Measurements from ENCODE around the gene ATAD1. TPM values are rescaled to one million over a fixed set of nuclear protein-coding genes. Genes with fewer than 3 reads are reported as not detected.
A peak's percentile ranks its signal among the peaks of the same experiment; 100 is the strongest.

ATAD1 gene
- total and polyA plus RNA-seq, 10 of the 15 experiments (the other 5 are each of a cell fraction or from before 2014, with no cell fraction given) = 24.7 to 59.3 (median 41.1) TPM

GRCh38 chr10:87776328-87776727, 41.7 kb downstream of the ATAD1 start (continued):
- TF ChIP-seq SKIL (IDR thresholded peaks at IDR 0.05; ENCODE audit: low read depth, poor library complexity, severe bottlenecking) (no peak), TCF7 (IDR thresholded peaks at IDR 0.05; ENCODE audit: borderline replicate concordance) (no peak)

GRCh38 chr10:87775766-87776165, 42.3 kb downstream of the ATAD1 start:
- Histone ChIP-seq H3K9ac (ENCODE audit: control insufficient read depth, insufficient read depth, low read length) (no peak overlapping the region), H3K4me2 (ENCODE audit: control insufficient read depth, insufficient read depth) (no peak overlapping the region), H3K4me3 (no peak overlapping the region), H3K36me3 (ENCODE audit: control insufficient read depth in 2 of 2, insufficient read depth in 2 of 2, low read length in 1 of 2) (peaks cover 3 to 18% of the 10 kb centered on the region in 2 experiments; a peak in 2 of 4 replicates), H3K9me3 (replicated peaks; ENCODE audit: control insufficient read depth, insufficient read depth, low read length) (peaks cover 1% of the 10 kb centered on the region; the same call in 1 of the 3 replicates), H3K4me1 (ENCODE audit: control insufficient read depth, insufficient read depth, low read length) (peaks cover 5% of the 10 kb centered on the region; the same call in 1 of the 2 replicates), H2AFZ (ENCODE audit: control insufficient read depth, low read depth, low read length) (no peak overlapping the region), H3K27ac (ENCODE audit: control insufficient read depth, insufficient read depth) (no peak overlapping the region), H3K27me3 (replicated peaks in 1 of 2; ENCODE audit: control insufficient read depth in 2 of 2, insufficient read depth in 2 of 2, low read length in 1 of 2) (no peaks in the 10 kb centered on the region), H4K20me1 (ENCODE audit: control insufficient read depth, insufficient read depth) (no peaks in the 10 kb centered on the region), H3K79me2 (ENCODE audit: control insufficient read depth, insufficient read depth, low read length) (no peaks in the 10 kb centered on the region; the same call in 1 of the 2 replicates)
- no TSS peak for BruUV-seq (replicated peaks)
- intact Hi-C loops (cut with micrococcal nuclease; ENCODE audit: unreplicated experiment) = no loop called here
- TF ChIP-seq RELB (IDR thresholded peaks at IDR 0.05; ENCODE audit: low read depth) = peak; percentile 22; the same call in 1 of the 2 replicates
- TF ChIP-seq SKIL (IDR thresholded peaks at IDR 0.05; ENCODE audit: low read depth, poor library complexity, severe bottlenecking) = no peak
- TF ChIP-seq NR2F1 (conservative IDR thresholded peaks at IDR 0.05) = no peak
- TF ChIP-seq MEF2B (IDR thresholded peaks at IDR 0.05; ENCODE audit: partially characterized antibody, poor library complexity, severe bottlenecking) = no peak
- TF ChIP-seq IKZF2 (IDR thresholded peaks at IDR 0.05) = peak; percentile 53 to 60; a peak in 2 of 4 replicates
- peak; percentile 40 for TF ChIP-seq IKZF1 (conservative IDR thresholded peaks at IDR 0.05)
- no peak for TF ChIP-seq POLR2A (IDR thresholded peaks at IDR 0.05; ENCODE audit: low read depth, low read length)
- TF ChIP-seq SPI1 (IDR thresholded peaks at IDR 0.05; ENCODE audit: borderline replicate concordance, insufficient read depth, low read depth, low read length) = peak; percentile 71
- TF ChIP-seq ASH2L (IDR thresholded peaks at IDR 0.05; ENCODE audit: borderline replicate concordance, low read depth) = no peak
- no peak for TF ChIP-seq JUND (IDR thresholded peaks at IDR 0.05; ENCODE audit: low read depth, low read length)
- no peak for TF ChIP-seq KAT2A (conservative IDR thresholded peaks at IDR 0.05; ENCODE audit: control insufficient read depth, low read depth, low read length)
- no peak for TF ChIP-seq NRF1 (conservative IDR thresholded peaks at IDR 0.05; ENCODE audit: low read depth, low read length)
- no peak for TF ChIP-seq MTA3 (IDR thresholded peaks at IDR 0.05; ENCODE audit: borderline replicate concordance, low read length)
- no peak for TF ChIP-seq PAX5 (IDR thresholded peaks at IDR 0.05; ENCODE audit: borderline replicate concordance, low read depth, low read length)
- TF ChIP-seq RB1 (IDR thresholded peaks at IDR 0.05; ENCODE audit: borderline replicate concordance) = no peak
- ATAC-seq (peak; percentile 32), FAIRE-seq (no peak), DNase-seq (ENCODE audit: low read depth, low spot score) (no peak)
- ChIA-PET RAD21 (ENCODE audit: unreplicated experiment) (interaction anchor here (0.7 to 1.0 kb wide), 3 partner anchors 44 to 242 kb away, joined by 3 to 5 read pairs (median 4); no protein-coding TSS in a partner anchor), SMC1A (ENCODE audit: uncharacterized antibody, unreplicated experiment) (interaction anchor here (0.9 to 1.6 kb wide), 7 partner anchors 17 to 613 kb away, joined by 3 to 6 read pairs (median 3); no protein-coding TSS in a partner anchor), POLR2A (no interaction called here), CTCF (interaction anchor here (0.6 to 0.8 kb wide), 3 partner anchors 16 to 166 kb away, joined by 3 to 7 read pairs (median 3); no protein-coding TSS in a partner anchor)
- in situ Hi-C loops (cut with MboI) = no loop called here
- WGBS (ENCODE audit: insufficient coverage, insufficient replicate concordance, low lambda C conversion rate, missing lambda C conversion rate) = 33% methylated on average over 4 of the region's 4 CpGs

Measured in GM12878 (cell line).